Motor neuron (in vitro differentiated cells): ENCODE results near the gene COPS8. TPM values are rescaled to one million over a fixed set of nuclear protein-coding genes. Genes with fewer than 3 reads are reported as not detected.
A peak's percentile ranks its signal among the peaks of the same experiment; 100 is the strongest.

ENCODE experiments used
- ATAC-seq, 8 experiments: fragments of 200-7000 bp; cut with Tn5 transposase; replicated peaks in 6 of 8; 2 replicates each; pipeline ENCODE4 v1.8.0; 2021; ENCODE audit warnings: mild to moderate bottlenecking in 8 of 8, moderate library complexity in 8 of 8
- H3K27ac ChIP-seq, 2 donors: fragments of 250-450 bp; sonication (Bioruptor Pico); 2 replicates each; pipeline ENCODE4 v1.9.0; 2021; ENCODE audit warnings: antibody characterized with exemption in 2 of 2, mild to moderate bottlenecking in 2 of 2, moderate library complexity in 1 of 2
- H3K4me1 ChIP-seq, 2 donors: fragments of 250-450 bp; sonication (Bioruptor Pico); replicated peaks in 1 of 2; 2 replicates each; pipeline ENCODE4 v1.6.1; 2021; ENCODE audit warnings: antibody characterized with exemption in 2 of 2, mild to moderate bottlenecking in 2 of 2, moderate library complexity in 1 of 2
- H3K4me3 ChIP-seq, 5 donors: fragments of 250-450 bp; sonication (Bioruptor Pico); 2 replicates each; pipeline ENCODE4 v1.9.0; 2021; ENCODE audit warnings: antibody characterized with exemption in 5 of 5, mild to moderate bottlenecking in 5 of 5, moderate library complexity in 4 of 5
- WGBS, 10 experiments: fragments of 450-650 bp; shearing (Covaris generic); methylation state at CpG; one replicate each; pipeline ENCODE4 v1.0.0; 2022; 5-methylcytosine and 5-hydroxymethylcytosine counted together
- in situ Hi-C, 9 experiments: fragments of 400-800 bp; cut with MboI; loops; one replicate each; pipeline ENCODE4 v1.15.0; 2021; ENCODE audit warnings: low sequenced_read_pairs in 9 of 9, low pct_unique_long_range_greater_than_20kb in 2 of 9; ENCODE audit not compliant: unreplicated experiment in 9 of 9
- total RNA-seq, 8 experiments: library from RNA; unstranded; fragments of 300-600 nt; gene quantifications; 2 replicates each; pipeline versions ENCODE4 v1.2.3 to v1.2.4, GENCODE V29; 2022

Gene COPS8
- total RNA-seq, 8 experiments from 2014 or later: 52.3 to 122 (median 77.1) TPM

- in situ Hi-C loops: no loop called here
- Histone ChIP-seq H3K4me3 (no peak overlapping the region), H3K27ac (no peak overlapping the region), H3K4me1 (peaks cover 5 to 10% of the 10 kb centered on the region in 2 donors)
- 20 to 100% (median 92%) methylated on average over 1 to 4 of the region's 4 CpGs; no CpG with 5 or more reads in 1 of the 10 experiments for WGBS, 10 experiments
- ATAC-seq: no peak
These were observed 44.1 kb downstream of the COPS8 start for GRCh38 chr2:237129625-237130263.

- Histone ChIP-seq H3K4me1 (peaks cover 5 to 10% of the 10 kb centered on the region in 2 donors), H3K27ac (no peak overlapping the region), H3K4me3 (no peak overlapping the region)
- 81 to 100% (median 89%) methylated on average over 1 to 8 of the region's 8 CpGs for WGBS, 10 experiments
- no peak for ATAC-seq
- in situ Hi-C loops: no loop called here
These were observed 45.1 kb downstream of the COPS8 start for GRCh38 chr2:237130562-237131421.

- H3K27ac ChIP-seq: no peak overlapping the region
- peaks cover 5 to 10% of the 10 kb centered on the region in 2 donors for H3K4me1 ChIP-seq
- no peak for ATAC-seq
- in situ Hi-C loops: no loop called here
- H3K4me3 ChIP-seq: no peak overlapping the region
- WGBS, 10 experiments: 20 to 82% (median 36%) methylated on average over 1 to 6 of the region's 6 CpGs; no CpG with 5 or more reads in 3 of the 10 experiments
These were observed 46.3 kb downstream of the COPS8 start for GRCh38 chr2:237131749-237132533.

- H3K4me3 ChIP-seq: no peak overlapping the region
- H3K27ac ChIP-seq: no peak overlapping the region
- in situ Hi-C loops: no loop called here
- 40 to 100% (median 74%) methylated on average over 1 to 5 of the region's 5 CpGs; no CpG with 5 or more reads in 2 of the 10 experiments for WGBS, 10 experiments
- H3K4me1 ChIP-seq: peaks cover 4 to 7% of the 10 kb centered on the region in 2 donors
- peak in 1 of 8 experiments; percentile 24 for ATAC-seq
These were observed 47.1 kb downstream of the COPS8 start for GRCh38 chr2:237132799-237133198.

- ATAC-seq: no peak
- 27 to 85% (median 59%) methylated on average over 2 to 4 of the region's 4 CpGs for WGBS, 10 experiments
These were observed 48.9 kb downstream of the COPS8 start for GRCh38 chr2:237134321-237135230.

GRCh38 chr2:237136824-237137223, 51.1 kb downstream of the COPS8 start:
- Histone ChIP-seq H3K27ac (no peak overlapping the region), H3K4me3 (no peak overlapping the region), H3K4me1 (no peaks in the 10 kb centered on the region)
- ATAC-seq: no peak
- 20 to 100% (median 91%) methylated on average over 1 to 8 of the region's 9 CpGs for WGBS, 10 experiments
- in situ Hi-C loops: no loop called here

More at GRCh38 chr2:237134321-237135230, 48.9 kb downstream of the COPS8 start:
- H3K4me1 ChIP-seq: no peaks in the 10 kb centered on the region
- no peak overlapping the region for H3K4me3 ChIP-seq
- in situ Hi-C loops: no loop called here
- no peak overlapping the region for H3K27ac ChIP-seq

- H3K27ac ChIP-seq: no peak overlapping the region
- ATAC-seq: no peak
- H3K4me3 ChIP-seq: no peak overlapping the region
- no peaks in the 10 kb centered on the region for H3K4me1 ChIP-seq
- in situ Hi-C loops: no loop called here
- 40 to 100% (median 90%) methylated on average over 1 to 7 of the region's 13 CpGs; no CpG with 5 or more reads in 1 of the 10 experiments for WGBS, 10 experiments
These were observed 52.1 kb downstream of the COPS8 start for GRCh38 chr2:237137626-237138323.

GRCh38 chr2:237139123-237139675, 53.5 kb downstream of the COPS8 start:
- in situ Hi-C loops: no loop called here

GRCh38 chr2:237140689-237141285, 55.1 kb downstream of the COPS8 start:
- ATAC-seq: no peak
- H3K27ac ChIP-seq: no peak overlapping the region
- in situ Hi-C loops: no loop called here
- H3K4me1 ChIP-seq: no peaks in the 10 kb centered on the region
- WGBS, 10 experiments: 80 to 100% (median 94%) methylated on average over 1 to 4 of the region's 4 CpGs; no CpG with 5 or more reads in 3 of the 10 experiments
- H3K4me3 ChIP-seq: no peak overlapping the region

More at GRCh38 chr2:237139123-237139675, 53.5 kb downstream of the COPS8 start:
- WGBS, 10 experiments: 61 to 100% (median 92%) methylated on average over 1 to 13 of the region's 14 CpGs; no CpG with 5 or more reads in 3 of the 10 experiments
- ATAC-seq: no peak
- H3K4me1 ChIP-seq: no peaks in the 10 kb centered on the region
- no peak overlapping the region for H3K4me3 ChIP-seq
- no peak overlapping the region for H3K27ac ChIP-seq

GRCh38 chr2:237141571-237142051, 55.9 kb downstream of the COPS8 start:
- Histone ChIP-seq H3K4me1 (no peaks in the 10 kb centered on the region), H3K4me3 (no peak overlapping the region), H3K27ac (no peak overlapping the region)
- in situ Hi-C loops: no loop called here
- peak in 3 of 8 experiments; percentile 34 to 97 (median 96) for ATAC-seq
- 40 to 86% (median 72%) methylated on average over 1 to 4 of the region's 4 CpGs; no CpG with 5 or more reads in 6 of the 10 experiments for WGBS, 10 experiments

GRCh38 chr2:237143118-237143517, 57.4 kb downstream of the COPS8 start:
- WGBS, 10 experiments: 40 to 86% (median 53%) methylated on average over 1 to 2 of the region's 2 CpGs; no CpG with 5 or more reads in 4 of the 10 experiments
- Histone ChIP-seq H3K4me3 (no peak overlapping the region), H3K27ac (no peak overlapping the region), H3K4me1 (no peaks in the 10 kb centered on the region)
- in situ Hi-C loops: no loop called here
- ATAC-seq: no peak
